ENCODE data around the gene CD8A.

The CD8A gene

GRCh38 chr2:86770816-86771301 lies 19.9 kb downstream of the CD8A start:
- H3K4me3 ChIP-seq (ENCODE audit: low read length), result no peak overlapping the region
- no peak overlapping the region for H3K27ac ChIP-seq (ENCODE audit: low read depth, low read length)
- H3K79me2 ChIP-seq (ENCODE audit: control insufficient read depth, low read length), result no peaks in the 10 kb centered on the region
- no peaks in the 10 kb centered on the region for H3K9me2 ChIP-seq (replicated peaks; ENCODE audit: control insufficient read depth, low read length)
- TF ChIP-seq CTCF (IDR thresholded peaks at IDR 0.05; ENCODE audit: low read depth, low read length, poor library complexity, severe bottlenecking) (no peak), EZH2phosphoT487 (IDR thresholded peaks at IDR 0.05; ENCODE audit: borderline replicate concordance, low read length) (no peak)
- no peaks in the 10 kb centered on the region for H3K4me1 ChIP-seq (ENCODE audit: control insufficient read depth, low read length)
- no peaks in the 10 kb centered on the region for H3K27me3 ChIP-seq (ENCODE audit: control insufficient read depth, low read length)
- no peaks in the 10 kb centered on the region for H4K20me1 ChIP-seq (ENCODE audit: control insufficient read depth, insufficient read depth, low read depth, low read length)
- H3K36me3 ChIP-seq (ENCODE audit: control insufficient read depth, low read length), result peaks cover 85% of the 10 kb centered on the region
- no peak overlapping the region for H3K4me2 ChIP-seq (ENCODE audit: low read length)
- no peaks in the 10 kb centered on the region for H3F3A ChIP-seq (ENCODE audit: control insufficient read depth, insufficient read depth)
- H3K9me3 ChIP-seq (ENCODE audit: control insufficient read depth, insufficient read depth, low read length), result no peaks in the 10 kb centered on the region

GRCh38 chr2:86769838-86770237 lies 20.9 kb downstream of the CD8A start:
- no peak overlapping the region for H3K4me3 ChIP-seq (ENCODE audit: low read length)
- peaks cover 3% of the 10 kb centered on the region; the same call in 1 of the 2 replicates for H3K79me2 ChIP-seq (ENCODE audit: control insufficient read depth, low read length)
- H3K27ac ChIP-seq (ENCODE audit: low read depth, low read length), result no peak overlapping the region
- no peaks in the 10 kb centered on the region for H3K4me1 ChIP-seq (ENCODE audit: control insufficient read depth, low read length)
- H3K36me3 ChIP-seq (ENCODE audit: control insufficient read depth, low read length), result peaks cover 88% of the 10 kb centered on the region
- H3K9me2 ChIP-seq (replicated peaks; ENCODE audit: control insufficient read depth, low read length), result no peaks in the 10 kb centered on the region
- TF ChIP-seq CTCF (IDR thresholded peaks at IDR 0.05; ENCODE audit: low read depth, low read length, poor library complexity, severe bottlenecking) (no peak), EZH2phosphoT487 (IDR thresholded peaks at IDR 0.05; ENCODE audit: borderline replicate concordance, low read length) (no peak)
- no peaks in the 10 kb centered on the region for H3K27me3 ChIP-seq (ENCODE audit: control insufficient read depth, low read length)
- H3F3A ChIP-seq (ENCODE audit: control insufficient read depth, insufficient read depth), result no peaks in the 10 kb centered on the region
- no peak overlapping the region for H3K4me2 ChIP-seq (ENCODE audit: low read length)
- no peaks in the 10 kb centered on the region for H3K9me3 ChIP-seq (ENCODE audit: control insufficient read depth, insufficient read depth, low read length)
- H4K20me1 ChIP-seq (ENCODE audit: control insufficient read depth, insufficient read depth, low read depth, low read length), result no peaks in the 10 kb centered on the region

GRCh38 chr2:86768189-86768949 lies 22.3 kb downstream of the CD8A start:
- TF ChIP-seq CTCF (IDR thresholded peaks at IDR 0.05; ENCODE audit: low read depth, low read length, poor library complexity, severe bottlenecking) (no peak), EZH2phosphoT487 (IDR thresholded peaks at IDR 0.05; ENCODE audit: borderline replicate concordance, low read length) (no peak)
- Histone ChIP-seq H3K9me2 (replicated peaks; ENCODE audit: control insufficient read depth, low read length) (no peaks in the 10 kb centered on the region), H4K20me1 (ENCODE audit: control insufficient read depth, insufficient read depth, low read depth, low read length) (peaks cover 4% of the 10 kb centered on the region; the same call in 1 of the 2 replicates), H3K27ac (ENCODE audit: low read depth, low read length) (no peak overlapping the region), H3K4me2 (ENCODE audit: low read length) (no peak overlapping the region), H3K9me3 (ENCODE audit: control insufficient read depth, insufficient read depth, low read length) (no peaks in the 10 kb centered on the region), H3K4me3 (ENCODE audit: low read length) (no peak overlapping the region), H3K27me3 (ENCODE audit: control insufficient read depth, low read length) (no peaks in the 10 kb centered on the region), H3K79me2 (ENCODE audit: control insufficient read depth, low read length) (peaks cover 11% of the 10 kb centered on the region), H3K4me1 (ENCODE audit: control insufficient read depth, low read length) (no peaks in the 10 kb centered on the region), H3K36me3 (ENCODE audit: control insufficient read depth, low read length) (peaks cover 78% of the 10 kb centered on the region), H3F3A (ENCODE audit: control insufficient read depth, insufficient read depth) (peaks cover 10% of the 10 kb centered on the region)
